SK-N-SH (cell line): ENCODE measurements around the gene ZMIZ1. TPM values are rescaled to one million over a fixed set of nuclear protein-coding genes. Genes with fewer than 3 reads are reported as not detected.

Experiments used
- CTCF ChIA-PET: fragments of 300-600, 350-600 bp; formaldehyde crosslinking; extraction: SDS; loops from one replicate; lab custom pipeline; 2021; lab: Yijun Ruan, JAX
- POLR2A ChIA-PET: fragments of 350-600 bp; sonication (Branson Sonifier 250); formaldehyde crosslinking; extraction: SDS; loops from one replicate; lab custom pipeline; 2020; ENCODE audit warnings: antibody characterized with exemption, inconsistent platforms; lab: Yijun Ruan, JAX
- DNase-seq: peaks from one replicate; pipeline ENCODE4 v3.0.0; 2012
- H2AFZ ChIP-seq: fragments of 200-600 bp; sonication (generic); 2 replicates; pipeline ENCODE4 v1.8.1; 2016; ENCODE audit warnings: antibody characterized with exemption, mild to moderate bottlenecking, low read depth
- H3F3A ChIP-seq: fragments of 200-600 bp; sonication (generic); replicated peaks from 2 replicates; pipeline ENCODE3; 2016; ENCODE audit warnings: antibody characterized with exemption, mild to moderate bottlenecking; ENCODE audit not compliant: insufficient read depth
- H3K27ac ChIP-seq, 2 experiments: fragments of 200-500 bp in 1 of 2; fragments of 200-600 bp in 1 of 2; sonication (Bioruptor generic) in 1 of 2; sonication (generic), shearing (Covaris generic) in 1 of 2; 2 replicates each; pipeline versions ENCODE4 v1.5.1 to v1.6.1; 2014 to 2016; ENCODE audit warnings: low read depth in 2 of 2, inconsistent platforms in 1 of 2, low read length in 1 of 2, mild to moderate bottlenecking in 1 of 2, mixed read lengths in 1 of 2
- H3K27me3 ChIP-seq: fragments of 200-600 bp; sonication (generic), shearing (Covaris generic); 2 replicates; pipeline ENCODE4 v1.6.1; 2016; ENCODE audit warnings: mixed run types; ENCODE audit not compliant: insufficient read depth
- H3K36me3 ChIP-seq, 2 experiments: fragments of 200-500 bp in 1 of 2; fragments of 200-600 bp in 1 of 2; sonication (Bioruptor generic) in 1 of 2; sonication (generic) in 1 of 2; replicated peaks in 1 of 2; 2 replicates each; pipeline versions ENCODE3 to v1.5.1; 2014 to 2016; ENCODE audit warnings: low read length in 1 of 2, mild to moderate bottlenecking in 1 of 2; ENCODE audit not compliant: insufficient read depth in 2 of 2, control insufficient read depth in 1 of 2
- H3K4me1 ChIP-seq, 2 experiments: fragments of 200-500 bp in 1 of 2; fragments of 200-600 bp in 1 of 2; sonication (Bioruptor generic) in 1 of 2; sonication (generic), shearing (Covaris generic) in 1 of 2; 2 replicates each; pipeline versions ENCODE4 v1.5.1 to v1.6.1; 2014 to 2016; ENCODE audit warnings: low read depth in 1 of 2, low read length in 1 of 2, mixed run types in 1 of 2; ENCODE audit not compliant: insufficient read depth in 2 of 2, control insufficient read depth in 1 of 2
- H3K4me2 ChIP-seq: fragments of 200-600 bp; sonication (generic), shearing (Covaris generic); 2 replicates; pipeline ENCODE4 v1.6.1; 2017; ENCODE audit warnings: mixed run types
- H3K4me3 ChIP-seq, 2 experiments: fragments of 200-500 bp in 1 of 2; fragments of 200-600 bp in 1 of 2; sonication (Bioruptor generic) in 1 of 2; sonication (generic), shearing (Covaris generic) in 1 of 2; 2 replicates each; pipeline versions ENCODE4 v1.5.1 to v1.8.1; 2014 to 2016; ENCODE audit warnings: low read depth in 2 of 2, inconsistent platforms in 1 of 2, low read length in 1 of 2, mild to moderate bottlenecking in 1 of 2, mixed read lengths in 1 of 2, moderate library complexity in 1 of 2
- H3K79me2 ChIP-seq: fragments of 200-600 bp; sonication (generic); 2 replicates; pipeline ENCODE4 v1.8.1; 2017; ENCODE audit warnings: mild to moderate bottlenecking; ENCODE audit not compliant: insufficient read depth
- H3K9ac ChIP-seq: fragments of 200-600 bp; sonication (generic); 2 replicates; pipeline ENCODE4 v1.6.1; 2017; ENCODE audit warnings: mixed run types
- H3K9me2 ChIP-seq: fragments of 200-600 bp; sonication (generic); 2 replicates; pipeline ENCODE4 v1.6.1; 2017; ENCODE audit warnings: mixed run types
- H3K9me3 ChIP-seq: fragments of 200-600 bp; sonication (generic); 2 replicates; pipeline ENCODE4 v1.6.1; 2017; ENCODE audit warnings: mixed run types, mild to moderate bottlenecking, moderate library complexity
- H4K20me1 ChIP-seq: fragments of 200-600 bp; sonication (generic); 2 replicates; pipeline ENCODE4 v1.6.1; 2017; ENCODE audit warnings: mild to moderate bottlenecking, mixed run types; ENCODE audit not compliant: insufficient read depth
- CHD2 ChIP-seq: fragments of 150-350 bp; IDR thresholded peaks from 2 replicates; pipeline ENCODE4 v1.6.1; 2018; ENCODE audit warnings: low read length; ENCODE audit not compliant: partially characterized antibody
- EP300 ChIP-seq, 2 experiments: IDR thresholded peaks; 2 replicates each; pipeline versions ENCODE4 v1.4.0 to v1.6.1; 2012; ENCODE audit warnings: borderline replicate concordance in 1 of 2, low read depth in 1 of 2, low read length in 1 of 2
- FOSL2 ChIP-seq: IDR thresholded peaks from 2 replicates; pipeline ENCODE4 v1.4.0; 2012; ENCODE audit warnings: low read depth, mild to moderate bottlenecking, moderate library complexity, borderline replicate concordance
- FOXJ3 ChIP-seq: sonication (generic); formaldehyde crosslinking; IDR thresholded peaks from 2 replicates; pipeline ENCODE4 v1.5.1; 2020; ENCODE audit warnings: mild to moderate bottlenecking, missing genetic modification reagents
- GABPA ChIP-seq: IDR thresholded peaks from 2 replicates; pipeline ENCODE4 v1.4.0; 2012; ENCODE audit warnings: low read depth, mild to moderate bottlenecking
- GATA2 ChIP-seq: sonication (generic); formaldehyde crosslinking; IDR thresholded peaks from 2 replicates; pipeline ENCODE4 v1.5.0; 2020; ENCODE audit warnings: mild to moderate bottlenecking, missing genetic modification reagents
- JUND ChIP-seq: IDR thresholded peaks from 2 replicates; pipeline ENCODE4 v1.4.0; 2012
- MAX ChIP-seq: IDR thresholded peaks from 2 replicates; pipeline ENCODE4 v1.4.0; 2012; ENCODE audit warnings: low read depth
- MEF2A ChIP-seq: IDR thresholded peaks from 2 replicates; pipeline ENCODE4 v1.4.0; 2012; ENCODE audit warnings: low read depth, borderline replicate concordance
- NFIC ChIP-seq: IDR thresholded peaks from 2 replicates; pipeline ENCODE4 v1.4.0; 2012; ENCODE audit warnings: borderline replicate concordance
- PBX3 ChIP-seq: IDR thresholded peaks from 2 replicates; pipeline ENCODE4; 2012
- POLR2AphosphoS5 ChIP-seq: IDR thresholded peaks from 2 replicates; pipeline ENCODE4 v1.6.1; 2012; ENCODE audit warnings: low read depth, low read length
- RAD21 ChIP-seq: IDR thresholded peaks from 2 replicates; pipeline ENCODE4 v1.6.1; 2012; ENCODE audit warnings: mild to moderate bottlenecking, low read length
- RXRA ChIP-seq: IDR thresholded peaks from 2 replicates; pipeline ENCODE4 v1.4.0; 2012; ENCODE audit warnings: low read depth, mild to moderate bottlenecking, borderline replicate concordance
- SIN3A ChIP-seq: IDR thresholded peaks from 2 replicates; pipeline ENCODE4 v1.6.1; 2012; ENCODE audit warnings: low read depth, mild to moderate bottlenecking, low read length, moderate library complexity, borderline replicate concordance
- TCF12 ChIP-seq: IDR thresholded peaks from 2 replicates; pipeline ENCODE4 v1.4.0; 2012
- TEAD4 ChIP-seq: IDR thresholded peaks from 2 replicates; pipeline ENCODE4 v1.4.0; 2012; ENCODE audit warnings: mild to moderate bottlenecking, borderline replicate concordance; ENCODE audit not compliant: insufficient read depth
- USF1 ChIP-seq: IDR thresholded peaks from 2 replicates; pipeline ENCODE4 v1.4.0; 2012; ENCODE audit warnings: low read depth, borderline replicate concordance
- YY1 ChIP-seq: IDR thresholded peaks from 2 replicates; pipeline ENCODE4 v1.4.0; 2012; ENCODE audit warnings: low read depth, mild to moderate bottlenecking
- WGBS: methylation state at CpG from one replicate; pipeline ENCODE4 v1.1.6; 2017; ENCODE audit warnings: low lambda C conversion rate; 5-methylcytosine and 5-hydroxymethylcytosine counted together
- polyA plus RNA-seq, 3 experiments: library from polyadenylated mRNA; depleted of rRNA; stranded (reverse); fragments of >200 nt; gene quantifications; 2 replicates each; pipeline ENCODE4 v1.2.3, GENCODE V29; 2012
- TF ChIP-seq, protein P1 (sequence below): fragments of 150-350 bp; IDR thresholded peaks from 2 replicates; pipeline ENCODE4 v1.6.1; 2016; ENCODE audit warnings: mild to moderate bottlenecking, low read depth, low read length
- TF ChIP-seq, protein P2 (sequence below): fragments of 150-350 bp; IDR thresholded peaks from 2 replicates; pipeline ENCODE4 v1.6.1; 2017; ENCODE audit warnings: antibody characterized with exemption, low read length, low read depth, borderline replicate concordance

The ZMIZ1 gene
- polyA plus RNA-seq, 1 of the 3 experiments (the other 2 are of a cell fraction): 23.5 TPM

DNA sequence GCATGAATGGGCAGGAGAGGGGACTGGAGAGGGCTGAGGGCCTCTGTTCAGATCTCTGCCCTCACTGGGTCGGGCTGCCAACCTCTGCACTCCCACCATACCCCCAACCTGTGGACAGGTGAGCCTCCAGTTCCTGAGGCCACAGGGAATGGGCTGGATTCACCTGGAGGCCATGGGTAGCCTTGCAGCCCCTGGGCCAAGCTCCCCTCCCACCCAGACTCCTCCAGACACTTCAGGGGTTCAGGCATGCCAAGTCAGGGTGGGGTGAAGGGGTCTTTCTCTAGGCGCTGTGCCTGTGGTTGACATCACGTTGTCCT lies 80.5 kb downstream of the ZMIZ1 start:
- H3K4me2 ChIP-seq: peak overlapping the region; percentile 74; the same call in 1 of the 2 replicates
- peak overlapping the region; percentile 82 to 97 for H3K27ac ChIP-seq
- WGBS: 100% methylated on average over 2 of the region's 3 CpGs
- H3F3A ChIP-seq: peaks cover 35% of the 10 kb centered on the region
- peaks cover 52 to 94% of the 10 kb centered on the region in 2 experiments; a peak in 3 of 4 replicates for H3K4me1 ChIP-seq
- DNase-seq: no peak
- no peak overlapping the region for H2AFZ ChIP-seq
- TF ChIP-seq RXRA (no peak), FOXJ3 (CRISPR knock-in tag) (no peak), TEAD4 (no peak), SIN3A (no peak), GABPA (no peak), FOSL2 (no peak), PBX3 (no peak), MEF2A (no peak), USF1 (no peak), RAD21 (no peak), YY1 (no peak), CHD2 (no peak), MAX (no peak)
- no peaks in the 10 kb centered on the region for H3K27me3 ChIP-seq
- H3K4me3 ChIP-seq: no peak overlapping the region
- H4K20me1 ChIP-seq: no peaks in the 10 kb centered on the region
- H3K9ac ChIP-seq: peak overlapping the region; percentile 70; the same call in 1 of the 2 replicates
- CTCF ChIA-PET: interaction anchor here (0.8 to 2.7 kb wide), 5 partner anchors 30 to 882 kb away, joined by 3 to 17 read pairs (median 3); no protein-coding TSS in a partner anchor
- POLR2A ChIA-PET: interaction anchor here (0.8 to 1.2 kb wide), 2 partner anchors 8 to 175 kb away, joined by 3 read pairs; no protein-coding TSS in a partner anchor
- no peaks in the 10 kb centered on the region for H3K9me2 ChIP-seq
- H3K9me3 ChIP-seq: no peaks in the 10 kb centered on the region
- peaks cover 0 to 8% of the 10 kb centered on the region in 2 experiments for H3K36me3 ChIP-seq
- H3K79me2 ChIP-seq: peaks cover 69% of the 10 kb centered on the region

DNA sequence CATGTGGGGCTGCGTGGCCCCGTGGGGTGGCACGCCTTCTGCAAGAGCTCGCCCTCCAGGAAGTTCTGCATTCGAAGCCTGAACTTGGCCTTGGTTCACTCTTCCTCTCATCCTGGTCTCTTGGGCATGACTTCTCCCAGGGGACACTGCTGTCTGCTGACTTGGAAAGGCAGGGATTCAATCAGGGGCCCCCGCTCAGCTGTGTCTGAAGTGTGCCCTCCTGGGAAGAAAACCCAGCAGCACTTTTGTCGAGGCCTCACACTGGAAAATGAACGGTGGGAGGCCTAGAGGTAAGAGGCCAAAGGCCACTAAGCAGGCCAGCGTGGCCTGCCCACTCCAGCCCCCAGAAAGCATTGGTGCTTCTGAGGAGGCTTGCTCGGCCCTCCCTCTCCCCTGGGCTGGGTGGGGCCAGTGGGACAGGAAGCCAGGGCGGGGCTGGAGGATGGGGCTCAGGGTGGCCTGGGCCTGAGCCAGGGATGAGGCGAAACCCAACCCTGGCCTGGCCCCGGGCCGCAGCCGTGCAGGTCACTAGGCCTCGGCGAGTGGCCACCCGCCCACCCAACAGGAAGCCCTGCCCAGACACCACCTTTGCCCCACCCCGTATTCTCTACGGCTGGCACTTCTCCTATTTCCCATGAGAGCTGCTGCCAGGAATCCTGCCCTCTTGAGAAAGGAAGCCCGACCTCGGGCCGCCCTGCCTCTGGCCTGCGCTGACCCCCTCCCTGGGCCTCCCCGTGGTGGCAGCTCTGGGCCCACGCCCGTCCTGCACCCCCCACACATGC lies 81.1 kb downstream of the ZMIZ1 start:
- no peak overlapping the region for H2AFZ ChIP-seq
- peak overlapping the region; percentile 74; the same call in 1 of the 2 replicates for H3K4me2 ChIP-seq
- WGBS: 42% methylated on average over 21 of the region's 27 CpGs
- no peak overlapping the region for H3K4me3 ChIP-seq
- CTCF ChIA-PET: interaction anchor here (0.9 to 2.7 kb wide), 6 partner anchors 18 to 883 kb away, joined by 3 to 17 read pairs (median 3); no protein-coding TSS in a partner anchor
- peak; percentile 63 for DNase-seq
- H3K9me3 ChIP-seq: no peaks in the 10 kb centered on the region
- peak overlapping the region; percentile 70; the same call in 1 of the 2 replicates for H3K9ac ChIP-seq
- POLR2A ChIA-PET: interaction anchor here (0.8 to 1.2 kb wide), 2 partner anchors 8 to 176 kb away, joined by 3 read pairs; no protein-coding TSS in a partner anchor
- H3K4me1 ChIP-seq: peaks cover 51 to 95% of the 10 kb centered on the region in 2 experiments; a peak in 3 of 4 replicates
- peaks cover 70% of the 10 kb centered on the region for H3K79me2 ChIP-seq
- no peaks in the 10 kb centered on the region for H3K9me2 ChIP-seq
- peaks cover 35% of the 10 kb centered on the region for H3F3A ChIP-seq
- peak overlapping the region; percentile 82 to 97 for H3K27ac ChIP-seq
- no peaks in the 10 kb centered on the region for H4K20me1 ChIP-seq
- peaks cover 0 to 4% of the 10 kb centered on the region in 2 experiments for H3K36me3 ChIP-seq
- H3K27me3 ChIP-seq: no peaks in the 10 kb centered on the region
- TF ChIP-seq YY1 (no peak), RAD21 (no peak), EP300 (IDR thresholded peaks at IDR 0.05; ENCODE audit: borderline replicate concordance in 1 of 2, low read depth in 1 of 2, low read length in 1 of 2) (peak in 1 of 2 experiments; percentile 34; a peak in 1 of 4 replicates), GATA2 (CRISPR knock-in tag) (no peak), PBX3 (no peak), NFIC (peak; percentile 89), JUND (no peak), MEF2A (no peak), TCF12 (peak; percentile 55; the same call in 1 of the 2 replicates), POLR2AphosphoS5 (no peak)
- TF ChIP-seq, protein P1, sequence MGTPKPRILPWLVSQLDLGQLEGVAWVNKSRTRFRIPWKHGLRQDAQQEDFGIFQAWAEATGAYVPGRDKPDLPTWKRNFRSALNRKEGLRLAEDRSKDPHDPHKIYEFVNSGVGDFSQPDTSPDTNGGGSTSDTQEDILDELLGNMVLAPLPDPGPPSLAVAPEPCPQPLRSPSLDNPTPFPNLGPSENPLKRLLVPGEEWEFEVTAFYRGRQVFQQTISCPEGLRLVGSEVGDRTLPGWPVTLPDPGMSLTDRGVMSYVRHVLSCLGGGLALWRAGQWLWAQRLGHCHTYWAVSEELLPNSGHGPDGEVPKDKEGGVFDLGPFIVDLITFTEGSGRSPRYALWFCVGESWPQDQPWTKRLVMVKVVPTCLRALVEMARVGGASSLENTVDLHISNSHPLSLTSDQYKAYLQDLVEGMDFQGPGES: no peak
- TF ChIP-seq, protein P2, sequence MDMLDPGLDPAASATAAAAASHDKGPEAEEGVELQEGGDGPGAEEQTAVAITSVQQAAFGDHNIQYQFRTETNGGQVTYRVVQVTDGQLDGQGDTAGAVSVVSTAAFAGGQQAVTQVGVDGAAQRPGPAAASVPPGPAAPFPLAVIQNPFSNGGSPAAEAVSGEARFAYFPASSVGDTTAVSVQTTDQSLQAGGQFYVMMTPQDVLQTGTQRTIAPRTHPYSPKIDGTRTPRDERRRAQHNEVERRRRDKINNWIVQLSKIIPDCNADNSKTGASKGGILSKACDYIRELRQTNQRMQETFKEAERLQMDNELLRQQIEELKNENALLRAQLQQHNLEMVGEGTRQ: no peak
